Upper lobe of left lung (tissue), 4 donors: ENCODE measurements around the gene LTBP2.

Experiments
- CTCF ChIP-seq, 6 experiments: fragments of 450-650 bp in 4 of 6; fragments of 200-600 bp in 2 of 6; sonication (generic) in 2 of 6; IDR thresholded peaks; one replicate each; pipeline ENCODE4 v1.5.1; 2016 to 2019; ENCODE audit warnings: antibody characterized with exemption in 6 of 6
- POLR2A ChIP-seq, 4 donors: fragments of 450-650 bp; IDR thresholded peaks; one replicate each; pipeline ENCODE4 v1.5.1; 2016 to 2017; ENCODE audit warnings: antibody characterized with exemption in 4 of 4, mild to moderate bottlenecking in 2 of 4
- POLR2AphosphoS5 ChIP-seq, 2 donors: sonication (generic); formaldehyde crosslinking; IDR thresholded peaks; one replicate each; pipeline ENCODE4 v1.5.1; 2017; ENCODE audit warnings: antibody characterized with exemption in 2 of 2

GRCh38 chr14:74571901-74572725 lies 39.9 kb downstream of the LTBP2 start:
- TF ChIP-seq CTCF (IDR thresholded peaks at IDR 0.05) (no peak), POLR2AphosphoS5 (IDR thresholded peaks at IDR 0.05) (peak in 1 of 2 donors; percentile 64), POLR2A (IDR thresholded peaks at IDR 0.05) (no peak)
